Smooth muscle cell (in vitro differentiated cells): ENCODE measurements around the gene CCDC78. TPM values are rescaled to one million over a fixed set of nuclear protein-coding genes. Genes with fewer than 3 reads are reported as not detected.
A peak's percentile ranks its signal among the peaks of the same experiment; 100 is the strongest.
"Not testable (repeated sequence)": the region's sequence is repeated elsewhere in the genome, so short reads cannot be mapped to it uniquely, and the experiment has no call there.

Source experiments
- DNase-seq: peaks from one replicate; lab custom pipeline; 2025; ENCODE audit not compliant: unreplicated experiment; lab: John Stamatoyannopoulos, UW
- H2AFZ ChIP-seq: fragments of 200-600 bp; sonication (generic); 2 replicates; pipeline ENCODE4 v1.6.0; 2016; ENCODE audit warnings: antibody characterized with exemption, low read depth, mild to moderate bottlenecking
- H3F3A ChIP-seq: fragments of 200-600 bp; sonication (generic); 2 replicates; pipeline ENCODE4 v1.6.0; 2017; ENCODE audit warnings: antibody characterized with exemption, low read depth
- H3K27ac ChIP-seq: fragments of 200-600 bp; sonication (generic); 2 replicates; pipeline ENCODE4 v1.5.1; 2016; ENCODE audit warnings: low read depth, mild to moderate bottlenecking
- H3K27me3 ChIP-seq: fragments of 200-600 bp; sonication (generic); 2 replicates; pipeline ENCODE4 v1.6.1; 2016; ENCODE audit warnings: low read depth, mild to moderate bottlenecking
- H3K36me3 ChIP-seq: fragments of 200-600 bp; sonication (generic); 2 replicates; pipeline ENCODE4 v1.5.1; 2016; ENCODE audit warnings: low read depth
- H3K4me1 ChIP-seq: fragments of 200-600 bp; sonication (generic); 2 replicates; pipeline ENCODE4 v1.5.1; 2016; ENCODE audit warnings: low read depth
- H3K4me2 ChIP-seq: fragments of 200-600 bp; sonication (generic); 2 replicates; pipeline ENCODE4 v1.6.0; 2016; ENCODE audit warnings: mild to moderate bottlenecking
- H3K4me3 ChIP-seq: fragments of 200-600 bp; sonication (generic); 2 replicates; pipeline ENCODE4 v1.5.1; 2016; ENCODE audit warnings: mild to moderate bottlenecking
- H3K79me2 ChIP-seq: fragments of 200-600 bp; sonication (generic); 2 replicates; pipeline ENCODE4 v1.6.0; 2016; ENCODE audit warnings: low read depth, mild to moderate bottlenecking
- H3K9ac ChIP-seq: fragments of 200-600 bp; sonication (generic); 2 replicates; pipeline ENCODE4 v1.6.0; 2016; ENCODE audit warnings: low read depth
- H3K9me3 ChIP-seq: fragments of 200-600 bp; sonication (generic); replicated peaks from 2 replicates; pipeline ENCODE4 v1.5.1; 2016; ENCODE audit warnings: low read depth
- H4K20me1 ChIP-seq: fragments of 200-600 bp; sonication (generic); 2 replicates; pipeline ENCODE4 v1.6.0; 2016; ENCODE audit warnings: low read depth
- WGBS: methylation state at CpG from one replicate; pipeline ENCODE4 v1.1.7; 2016; ENCODE audit warnings: low lambda C conversion rate; 5-methylcytosine and 5-hydroxymethylcytosine counted together
- polyA plus RNA-seq: library from polyadenylated mRNA; unstranded; fragments of >200 nt; fragmentation: Nextera tagmentation; extraction: Ambion mirVana; gene quantifications from 2 replicates; pipeline ENCODE4 v1.2.1, GENCODE V29; 2016
- total RNA-seq: library from RNA; depleted of rRNA; stranded (reverse); fragments of >200 nt; gene quantifications from 2 replicates; pipeline ENCODE4 v1.2.3, GENCODE V29; 2014
- TF ChIP-seq, protein P1 (sequence below): fragments of 200-600 bp; sonication (generic); IDR thresholded peaks from 2 replicates; pipeline ENCODE4 v1.5.1; 2017; ENCODE audit warnings: borderline replicate concordance, mild to moderate bottlenecking, antibody characterized with exemption; ENCODE audit not compliant: insufficient read depth, poor library complexity, severe bottlenecking

The CCDC78 gene
- total and polyA plus RNA-seq, 2 experiments from 2014 or later, result 2.8 to 3.4 TPM

DNA sequence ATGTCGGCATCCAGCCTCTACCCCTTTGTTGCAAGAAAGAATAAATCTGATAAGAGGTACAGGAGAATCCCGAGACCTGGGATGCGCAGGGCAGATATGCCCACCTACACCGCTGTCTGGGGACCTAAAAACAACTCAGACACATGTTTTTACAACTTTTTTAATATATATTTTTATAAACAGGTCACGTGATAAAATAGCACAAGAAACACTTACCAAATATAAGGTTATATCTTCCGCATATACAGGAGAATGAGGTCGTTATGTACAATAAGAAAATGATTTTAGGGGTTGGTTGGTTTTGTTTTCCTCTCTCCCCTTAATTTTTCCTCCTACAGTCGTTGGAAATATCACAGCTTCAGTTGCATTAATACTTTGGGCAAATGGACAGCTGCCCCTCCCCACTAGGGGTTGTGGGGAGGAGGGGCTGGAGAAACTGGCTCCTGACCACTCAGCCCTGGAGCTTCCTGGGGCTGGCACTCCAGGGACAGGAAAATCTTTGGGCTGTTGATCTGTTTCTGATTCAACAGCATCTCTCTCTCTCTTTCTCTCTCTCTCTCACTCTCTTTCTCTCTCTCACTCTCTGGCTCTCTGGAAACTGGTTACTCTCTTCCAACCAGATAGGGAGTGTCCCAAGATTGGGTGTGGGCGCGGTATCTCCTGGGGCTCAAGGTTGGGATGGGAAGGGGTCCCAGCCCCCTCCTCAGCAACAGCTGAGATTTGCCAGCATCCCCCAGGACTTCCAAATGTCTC, 33.7 kb downstream of the CCDC78 start:
- peaks cover 12% of the 10 kb centered on the region for H3K4me1 ChIP-seq
- no peaks in the 10 kb centered on the region for H3K9me3 ChIP-seq
- H2AFZ ChIP-seq, result no peak overlapping the region
- no peaks in the 10 kb centered on the region for H3K36me3 ChIP-seq
- H3K27ac ChIP-seq, result no peak overlapping the region
- H4K20me1 ChIP-seq, result no peaks in the 10 kb centered on the region
- H3K27me3 ChIP-seq, result peaks cover 58% of the 10 kb centered on the region
- DNase-seq, result no peak
- TF ChIP-seq, protein P1, sequence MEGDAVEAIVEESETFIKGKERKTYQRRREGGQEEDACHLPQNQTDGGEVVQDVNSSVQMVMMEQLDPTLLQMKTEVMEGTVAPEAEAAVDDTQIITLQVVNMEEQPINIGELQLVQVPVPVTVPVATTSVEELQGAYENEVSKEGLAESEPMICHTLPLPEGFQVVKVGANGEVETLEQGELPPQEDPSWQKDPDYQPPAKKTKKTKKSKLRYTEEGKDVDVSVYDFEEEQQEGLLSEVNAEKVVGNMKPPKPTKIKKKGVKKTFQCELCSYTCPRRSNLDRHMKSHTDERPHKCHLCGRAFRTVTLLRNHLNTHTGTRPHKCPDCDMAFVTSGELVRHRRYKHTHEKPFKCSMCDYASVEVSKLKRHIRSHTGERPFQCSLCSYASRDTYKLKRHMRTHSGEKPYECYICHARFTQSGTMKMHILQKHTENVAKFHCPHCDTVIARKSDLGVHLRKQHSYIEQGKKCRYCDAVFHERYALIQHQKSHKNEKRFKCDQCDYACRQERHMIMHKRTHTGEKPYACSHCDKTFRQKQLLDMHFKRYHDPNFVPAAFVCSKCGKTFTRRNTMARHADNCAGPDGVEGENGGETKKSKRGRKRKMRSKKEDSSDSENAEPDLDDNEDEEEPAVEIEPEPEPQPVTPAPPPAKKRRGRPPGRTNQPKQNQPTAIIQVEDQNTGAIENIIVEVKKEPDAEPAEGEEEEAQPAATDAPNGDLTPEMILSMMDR, result no peak
- WGBS, result 77% methylated on average over 10 of the region's 10 CpGs
- peaks cover 10% of the 10 kb centered on the region for H3K79me2 ChIP-seq
- no peak overlapping the region for H3K9ac ChIP-seq
- no peak overlapping the region for H3K4me3 ChIP-seq
- no peak overlapping the region for H3K4me2 ChIP-seq
- no peaks in the 10 kb centered on the region for H3F3A ChIP-seq

DNA sequence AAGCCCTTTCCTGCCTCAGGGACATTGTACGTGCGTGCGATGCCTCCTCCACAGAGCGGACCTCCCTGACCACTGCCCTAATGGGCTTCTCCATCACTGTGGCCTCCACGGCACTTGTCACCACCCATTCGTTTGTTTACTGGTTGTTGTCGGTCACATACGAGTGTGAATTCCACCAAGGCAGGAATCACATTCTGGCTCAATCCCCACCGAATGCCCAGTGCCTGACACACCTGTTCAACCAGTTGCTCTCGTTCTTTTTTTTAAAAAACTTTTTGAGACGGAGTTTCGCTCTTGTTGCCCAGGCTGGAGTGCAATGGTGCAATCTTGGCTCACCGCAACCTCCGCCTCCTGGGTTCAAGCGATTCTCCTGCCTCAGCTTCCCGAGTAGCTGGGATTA, 35.0 kb downstream of the CCDC78 start:
- H3K9ac ChIP-seq, H3K9me3 ChIP-seq, H3K36me3 ChIP-seq, H3K4me3 ChIP-seq, H4K20me1 ChIP-seq, H2AFZ ChIP-seq, H3F3A ChIP-seq, H3K4me2 ChIP-seq, DNase-seq, H3K27ac ChIP-seq: not testable (repeated sequence)
- Histone ChIP-seq H3K79me2 (peaks cover 10% of the 10 kb centered on the region), H3K4me1 (peaks cover 12% of the 10 kb centered on the region), H3K27me3 (peaks cover 50% of the 10 kb centered on the region)
- 92% methylated on average over 16 of the region's 16 CpGs for WGBS

DNA sequence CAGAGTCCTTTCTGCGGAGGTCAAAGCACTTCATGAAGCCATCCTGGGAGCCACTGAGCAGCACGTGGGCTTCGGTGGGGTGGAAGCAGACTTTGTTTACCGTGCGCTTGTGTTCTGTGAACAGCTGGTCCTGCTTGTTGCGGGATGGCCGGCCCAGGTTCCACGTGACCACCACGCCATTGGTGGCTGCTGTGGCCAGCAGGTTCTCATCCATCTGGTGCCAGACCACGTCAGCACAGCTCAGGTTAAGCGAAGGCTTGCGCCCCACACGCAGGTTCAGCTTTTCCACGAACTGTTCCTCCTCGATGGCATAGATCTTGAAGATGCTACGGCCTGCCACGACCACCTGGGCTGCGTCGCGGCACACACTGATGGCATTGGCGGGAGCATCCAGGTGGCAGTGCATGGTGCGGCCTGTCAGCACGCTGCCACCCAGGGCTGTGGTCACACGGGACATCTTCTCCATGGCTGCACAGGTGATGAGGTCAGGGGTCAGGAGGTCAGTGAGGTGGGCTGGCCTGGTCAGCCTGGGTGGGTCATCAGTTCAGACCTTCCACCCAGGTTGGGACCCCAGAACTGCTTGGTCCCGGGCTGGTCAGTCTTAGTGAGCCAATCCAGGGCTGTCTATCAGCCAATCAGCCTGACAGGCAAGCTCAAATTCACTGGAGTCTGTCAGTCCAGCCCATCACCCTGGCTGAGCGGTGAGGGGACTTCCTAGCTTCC, 36.9 kb downstream of the CCDC78 start:
- Histone ChIP-seq H2AFZ (no peak overlapping the region), H3K36me3 (no peaks in the 10 kb centered on the region), H4K20me1 (no peaks in the 10 kb centered on the region), H3K79me2 (peaks cover 10% of the 10 kb centered on the region), H3K4me3 (peak overlapping the region; percentile 99), H3K4me1 (peaks cover 6% of the 10 kb centered on the region), H3F3A (no peaks in the 10 kb centered on the region), H3K9me3 (no peaks in the 10 kb centered on the region), H3K27me3 (peaks cover 33% of the 10 kb centered on the region), H3K9ac (peak overlapping the region; percentile 92), H3K27ac (peak overlapping the region; percentile 67), H3K4me2 (peak overlapping the region; percentile 100)
- TF ChIP-seq, protein P1, result no peak
- WGBS, result 90% methylated on average over 26 of the region's 26 CpGs
- DNase-seq, result no peak

DNA sequence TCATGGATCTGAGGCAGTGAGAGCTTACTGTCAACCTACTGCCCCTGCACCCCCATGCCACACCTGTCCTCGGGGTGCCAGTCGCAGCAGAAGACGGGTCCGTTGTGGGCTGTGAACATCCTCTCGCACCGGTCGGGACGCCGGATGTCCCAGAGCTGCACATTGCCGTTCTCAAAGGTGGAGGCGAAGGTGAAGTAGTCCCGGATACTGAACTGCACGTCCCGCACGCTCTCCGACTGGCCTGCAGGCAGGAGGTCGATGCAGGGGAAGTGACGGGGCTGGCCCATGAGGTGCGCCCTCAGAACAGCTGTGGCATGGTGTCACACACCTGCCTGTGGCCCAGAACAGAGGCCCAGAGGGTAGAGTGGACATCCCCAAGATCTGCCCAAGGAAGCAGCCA, 38.7 kb downstream of the CCDC78 start:
- Histone ChIP-seq H3K4me3 (no peak overlapping the region), H2AFZ (no peak overlapping the region), H3K4me1 (peaks cover 15% of the 10 kb centered on the region), H3K4me2 (no peak overlapping the region), H3K27ac (no peak overlapping the region), H3K79me2 (peaks cover 23% of the 10 kb centered on the region), H4K20me1 (peaks cover 11% of the 10 kb centered on the region), H3K36me3 (no peaks in the 10 kb centered on the region), H3K9me3 (no peaks in the 10 kb centered on the region), H3K27me3 (peaks cover 15% of the 10 kb centered on the region), H3F3A (no peaks in the 10 kb centered on the region), H3K9ac (no peak overlapping the region)
- TF ChIP-seq, protein P1, result no peak
- 93% methylated on average over 18 of the region's 19 CpGs for WGBS
- DNase-seq, result no peak
